HG03469 (cell line): ENCODE results near the gene PTMA.
"Not testable (repeated sequence)": the region's sequence is repeated elsewhere in the genome, so short reads cannot be mapped to it uniquely, and the experiment has no call there.

ENCODE experiments used
- ATAC-seq: cut with Tn5 transposase; IDR thresholded peaks from one replicate; pipeline ENCODE4 v1.9.1; 2021; ENCODE audit warnings: mild to moderate bottlenecking, moderate library complexity, moderate number of reproducible peaks; ENCODE audit not compliant: unreplicated experiment

Gene PTMA, protein sequence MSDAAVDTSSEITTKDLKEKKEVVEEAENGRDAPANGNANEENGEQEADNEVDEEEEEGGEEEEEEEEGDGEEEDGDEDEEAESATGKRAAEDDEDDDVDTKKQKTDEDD

DNA sequence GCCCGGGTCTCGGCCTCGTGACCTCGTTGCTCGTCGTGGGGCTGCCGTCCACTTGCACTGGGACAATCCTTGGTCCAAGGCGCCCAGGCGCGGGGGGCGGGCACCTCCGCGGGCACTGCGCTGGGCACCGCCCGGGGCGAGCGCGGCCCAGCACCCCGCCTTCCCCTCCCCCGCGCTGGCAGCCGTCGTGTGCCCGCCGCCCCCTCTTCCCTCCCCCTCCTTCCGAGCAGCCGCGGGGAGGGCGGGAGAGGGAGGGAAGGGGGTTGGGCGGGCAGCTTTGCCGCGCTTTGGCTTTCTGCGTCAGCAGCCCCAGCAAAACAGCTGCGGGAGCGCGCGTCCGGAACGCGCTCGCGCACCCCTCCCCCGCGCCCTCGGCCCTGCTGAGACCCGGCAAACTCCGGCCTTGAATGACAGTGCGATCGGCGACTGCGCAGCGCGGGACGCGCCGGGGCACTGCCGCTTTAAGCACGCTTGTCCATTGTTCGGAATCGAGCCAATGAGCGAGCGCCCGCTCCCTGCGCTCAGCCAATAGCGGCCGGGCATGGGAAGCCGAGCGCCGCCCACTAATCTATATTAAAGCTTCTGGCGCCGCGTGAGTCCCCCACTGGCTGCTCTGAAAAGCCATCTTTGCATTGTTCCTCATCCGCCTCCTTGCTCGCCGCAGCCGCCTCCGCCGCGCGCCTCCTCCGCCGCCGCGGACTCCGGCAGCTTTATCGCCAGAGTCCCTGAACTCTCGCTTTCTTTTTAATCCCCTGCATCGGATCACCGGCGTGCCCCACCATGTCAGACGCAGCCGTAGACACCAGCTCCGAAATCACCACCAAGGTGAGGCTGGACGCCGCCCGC lies at the start of gene PTMA:
Gene PTMA (plus strand): TSS at position 599 of the 846 bp plus-strand sequence. CDS start 182 bp downstream, at position 781.
- ATAC-seq, result peak; percentile 49

DNA sequence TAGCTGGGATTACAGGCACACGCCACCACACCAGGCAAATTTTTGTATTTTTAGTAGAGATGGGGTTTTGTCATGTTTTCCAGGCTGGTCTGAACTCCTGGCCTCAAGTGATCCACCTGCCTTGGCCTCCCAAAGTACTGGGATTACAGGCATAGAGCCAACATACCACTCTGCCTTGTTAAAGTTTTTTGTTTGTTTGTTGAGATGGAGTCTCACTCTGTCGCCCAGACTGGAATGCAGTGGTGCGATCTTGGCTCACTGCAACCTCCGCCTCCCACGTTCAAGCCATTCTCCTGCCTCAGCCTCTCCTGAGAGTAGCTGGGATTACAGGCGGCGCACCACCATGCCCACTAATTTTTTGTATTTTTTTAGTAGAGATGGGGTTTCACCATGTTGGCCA lies 48.3 kb upstream of the PTMA start:
- ATAC-seq, result not testable (repeated sequence)

DNA sequence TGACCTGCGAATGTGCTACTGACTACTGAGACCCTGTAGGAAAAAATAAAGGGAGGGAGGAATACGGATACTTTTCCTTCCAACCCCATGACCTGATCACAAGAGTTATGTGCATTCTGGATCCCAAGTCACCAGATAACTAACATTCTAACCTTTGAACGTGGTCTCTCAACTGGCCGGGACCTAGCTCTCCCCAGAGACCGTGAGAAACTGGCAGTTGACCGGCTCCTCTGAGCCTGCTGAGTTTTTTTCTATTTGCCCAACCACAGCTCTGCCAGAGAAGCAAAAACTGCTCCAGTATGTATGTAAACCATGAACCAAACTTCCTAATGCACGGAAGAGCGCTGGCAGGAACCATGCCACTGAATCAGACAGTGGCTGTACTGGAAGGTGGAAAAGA lies 47.5 kb upstream of the PTMA start:
- no peak for ATAC-seq

DNA sequence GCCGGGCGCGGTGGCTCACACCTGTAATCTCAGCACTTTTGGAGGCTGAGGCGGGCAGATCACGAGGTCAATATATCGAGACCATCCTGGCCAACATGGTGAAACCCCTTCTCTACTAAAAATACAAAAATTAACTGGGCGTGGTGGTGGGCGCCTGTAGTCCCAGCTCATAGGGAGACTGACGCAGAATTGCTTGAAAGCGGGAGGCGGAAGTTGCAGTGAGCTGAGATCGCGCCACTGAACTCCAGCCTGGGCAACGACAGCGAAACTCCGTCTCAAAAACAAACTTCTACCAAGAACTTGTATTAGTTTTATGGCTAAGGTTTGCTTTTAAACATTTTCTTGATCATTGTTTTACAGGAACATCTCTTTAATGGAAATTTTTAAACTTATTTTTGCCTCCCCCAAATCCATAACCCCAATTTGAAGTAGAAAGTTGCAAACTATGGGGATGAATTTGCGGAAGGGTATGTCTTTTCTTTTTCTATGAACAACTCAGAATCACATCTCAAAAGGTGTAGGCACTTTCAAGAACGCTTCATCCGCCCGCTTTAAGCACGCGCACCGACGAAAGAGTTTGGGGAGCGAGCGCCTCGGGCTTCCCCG lies 46.8 kb upstream of the PTMA start:
- ATAC-seq, result no peak

DNA sequence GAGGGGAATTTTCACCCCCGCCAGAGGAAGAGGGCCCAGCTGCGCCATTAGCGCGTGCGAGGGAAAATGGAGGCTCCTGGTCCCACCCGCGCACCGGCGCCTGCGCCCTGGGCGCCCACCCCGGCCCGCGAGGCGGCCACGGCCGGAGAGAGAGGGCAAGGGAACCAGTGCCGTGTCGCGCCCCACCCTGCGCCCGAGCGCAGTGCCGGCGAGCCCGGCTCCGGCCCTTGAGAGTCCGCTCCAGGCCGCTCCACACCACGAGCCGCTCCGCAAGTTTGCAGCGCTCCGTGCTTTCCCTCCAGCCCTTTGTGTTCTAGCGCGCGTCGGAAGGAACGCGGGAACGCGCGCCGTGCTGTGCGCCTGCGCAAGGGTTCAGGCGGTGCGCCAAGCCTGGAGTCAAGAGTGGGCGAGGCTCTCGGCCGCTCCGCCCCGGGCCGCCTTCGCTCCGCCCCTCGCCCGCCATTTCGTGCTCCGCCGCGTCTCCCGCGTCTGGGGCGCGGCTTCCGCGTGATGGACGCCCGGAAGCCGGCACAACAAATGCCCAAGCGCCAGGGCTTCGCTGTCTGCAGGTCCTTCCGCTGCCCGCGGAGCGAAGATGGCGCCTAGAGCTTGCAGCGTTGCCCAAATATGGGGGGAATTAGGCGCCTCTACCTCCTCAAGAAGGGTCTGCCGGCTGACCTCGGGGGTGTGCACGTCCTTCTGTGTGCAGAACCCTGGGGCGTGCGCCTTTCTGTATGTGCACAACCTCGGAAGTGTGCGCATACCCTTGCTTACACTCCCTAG lies 46.1 kb upstream of the PTMA start:
- peak; percentile 39 for ATAC-seq

DNA sequence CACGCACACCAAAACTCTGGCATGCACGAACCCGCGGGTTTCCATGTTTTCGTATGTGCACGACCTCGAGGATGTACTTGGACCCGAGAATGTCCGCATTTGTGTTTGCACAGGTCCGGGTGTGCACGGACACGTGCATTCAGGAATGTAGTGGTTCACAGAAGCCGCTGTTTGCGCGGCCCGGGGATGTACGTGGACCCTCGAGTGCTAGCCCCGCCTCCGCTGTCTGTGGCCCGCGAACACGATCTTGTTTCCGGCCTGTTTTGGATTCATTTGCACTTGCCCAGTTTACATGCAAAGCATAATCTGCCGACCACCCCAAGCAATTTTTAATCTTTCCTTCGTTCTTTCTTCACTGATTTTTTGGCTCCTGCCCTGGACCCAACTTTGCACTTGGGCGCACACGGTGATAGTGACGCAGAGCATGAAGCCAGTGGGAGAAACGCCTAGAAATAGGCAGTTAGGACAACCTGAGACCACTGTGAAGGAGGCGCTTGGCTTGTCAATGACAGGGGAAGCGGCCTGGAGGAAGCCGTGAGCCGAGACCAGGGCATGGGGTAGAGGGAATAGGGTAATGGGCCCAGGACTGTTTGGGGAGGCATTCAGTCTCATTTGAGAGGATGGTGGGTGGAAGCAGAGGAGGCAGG lies 45.4 kb upstream of the PTMA start:
- no peak for ATAC-seq

DNA sequence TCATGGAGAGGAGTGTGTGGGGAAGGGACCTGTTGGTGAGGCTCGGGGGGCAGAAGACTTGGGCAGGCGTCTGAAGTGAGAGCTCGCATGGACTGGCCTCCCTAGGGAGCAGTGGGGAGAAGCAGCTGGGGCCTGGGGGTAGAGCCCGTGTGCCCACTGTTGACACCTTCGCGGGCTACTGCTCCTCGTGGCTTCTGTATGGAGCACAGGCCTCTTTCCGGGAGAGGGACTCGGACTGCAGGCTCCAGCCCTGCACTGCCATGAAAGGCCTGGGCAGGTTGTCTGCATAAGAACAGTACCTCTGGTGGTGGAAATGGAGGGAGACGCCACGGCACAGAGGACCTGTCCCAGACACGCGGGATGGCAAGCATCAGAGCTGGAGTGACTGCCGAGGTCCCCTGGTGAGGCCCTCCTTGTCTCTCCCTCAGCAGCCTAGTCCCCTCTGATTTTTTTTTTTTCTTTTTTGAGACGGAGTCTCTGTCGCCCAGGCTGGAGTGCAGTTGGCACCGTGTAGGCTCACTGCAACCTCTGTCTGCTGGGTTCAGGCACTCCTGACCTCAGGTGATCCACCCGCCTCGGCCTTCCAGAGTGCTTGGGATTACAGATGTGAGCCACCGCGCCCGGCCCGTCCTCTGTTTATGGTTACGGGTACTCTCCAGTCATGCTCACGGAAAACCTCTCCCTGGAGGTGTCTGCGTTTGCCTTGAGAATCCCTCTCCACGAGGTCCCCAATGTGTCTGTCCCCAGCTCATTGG lies 44.7 kb upstream of the PTMA start:
- no peak for ATAC-seq

DNA sequence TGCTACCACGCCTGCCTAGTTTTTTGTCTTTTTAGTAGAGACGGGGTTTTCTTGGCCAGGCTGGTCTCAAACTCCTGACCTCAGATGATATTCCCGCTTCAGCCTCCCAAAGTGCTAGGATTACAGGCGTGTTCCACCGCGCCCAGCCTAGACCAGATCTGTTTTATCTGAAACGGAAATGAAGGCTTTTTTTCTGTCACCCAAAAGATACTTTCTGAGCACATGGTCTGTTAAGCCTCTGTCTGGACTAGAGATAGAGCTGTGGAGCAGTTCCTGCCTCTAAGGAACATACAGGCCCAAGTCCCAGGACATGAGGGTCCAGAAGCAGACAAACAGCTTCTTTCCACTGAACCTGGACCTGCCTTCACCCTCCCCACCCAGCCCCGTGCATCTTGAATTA lies 43.6 kb upstream of the PTMA start:
- no peak for ATAC-seq

DNA sequence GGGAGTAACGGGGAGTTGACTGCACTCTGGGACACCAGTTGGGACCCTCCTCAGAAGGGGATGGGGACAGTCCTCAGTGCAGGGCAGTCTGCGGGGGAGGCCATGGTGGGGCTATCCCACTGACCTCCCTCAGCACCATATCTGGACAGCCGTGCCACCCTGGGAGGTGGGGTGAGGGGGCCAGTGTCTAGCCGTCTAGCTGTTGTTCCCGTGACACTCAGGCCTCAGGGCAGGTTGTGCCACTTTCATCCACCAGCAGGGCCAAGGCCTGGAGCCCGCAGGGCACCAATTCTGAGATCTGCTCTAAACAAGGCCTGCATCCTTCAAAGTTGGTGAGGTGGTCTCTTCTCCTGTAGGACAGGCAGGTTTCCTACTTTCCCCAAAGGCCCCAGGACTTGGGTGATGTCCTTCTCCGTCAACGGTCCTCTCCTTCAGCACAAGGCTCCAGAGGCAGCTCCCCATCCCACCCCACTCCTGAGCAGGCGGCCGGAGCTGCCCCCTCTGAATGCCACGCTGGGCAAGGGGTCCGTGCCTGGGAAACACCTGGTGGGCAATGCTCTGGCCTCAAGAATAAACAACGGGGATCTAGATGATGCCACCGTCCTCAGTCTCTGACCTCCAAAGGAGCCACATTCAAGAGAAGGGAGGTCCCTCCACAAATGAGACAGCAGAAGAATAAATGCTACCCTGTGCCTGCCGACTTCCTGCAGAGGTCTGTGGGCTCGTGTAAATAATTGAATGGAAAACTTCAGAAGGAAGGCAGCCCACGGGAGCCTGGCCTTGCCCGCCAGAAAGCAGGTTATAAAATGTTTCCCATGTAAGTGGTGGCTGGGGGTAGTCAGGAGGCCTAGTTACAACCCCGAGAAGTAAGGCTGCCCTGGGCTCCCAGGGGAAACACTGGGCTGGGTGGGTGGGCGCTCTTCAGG lies 42.8 kb upstream of the PTMA start:
- no peak for ATAC-seq

DNA sequence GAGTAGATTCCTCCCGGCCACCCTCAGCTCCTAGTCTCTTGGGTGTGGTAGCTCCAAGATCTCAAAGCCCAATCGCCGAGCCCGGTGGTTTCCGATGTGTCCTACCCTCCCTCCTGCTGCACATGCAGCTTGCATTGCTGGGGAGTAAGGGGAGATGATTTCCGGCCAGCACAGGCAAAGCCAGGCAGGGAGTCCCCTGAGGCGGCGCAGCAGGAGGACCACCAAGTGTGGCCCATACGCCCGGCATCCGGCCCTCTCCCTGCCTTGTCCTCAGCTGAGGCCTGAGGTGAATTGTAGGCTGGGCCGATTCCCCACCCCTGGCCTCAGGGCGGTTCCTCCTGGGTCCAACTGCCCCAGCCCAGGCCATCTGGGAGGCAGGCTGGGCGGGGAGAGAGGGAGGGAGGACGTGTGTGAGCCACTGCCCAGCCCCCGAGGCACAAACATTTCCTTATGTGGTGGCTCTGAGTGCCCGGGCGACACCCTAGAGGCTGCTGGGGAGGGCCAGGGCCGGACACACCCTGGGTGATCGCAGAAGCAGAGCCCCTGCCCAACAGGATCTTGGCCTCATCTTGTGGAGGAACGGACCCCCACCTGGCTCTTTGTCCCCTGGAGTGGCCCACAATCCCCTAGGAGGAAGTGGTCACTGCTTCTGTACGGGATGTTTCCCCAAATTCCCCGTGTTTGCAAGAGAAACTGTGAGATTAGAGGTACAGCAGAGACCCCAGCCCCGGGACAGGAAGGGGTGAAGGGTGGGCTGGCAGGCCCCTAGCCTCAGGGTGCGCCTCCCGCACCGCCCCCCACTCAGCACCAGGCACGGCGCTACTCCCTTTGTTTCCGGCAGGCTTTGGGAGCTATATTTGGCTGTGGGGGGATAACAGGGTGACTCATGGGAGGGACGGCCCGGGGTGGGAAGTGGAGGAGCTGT lies 41.9 kb upstream of the PTMA start:
- peak; percentile 25 for ATAC-seq

DNA sequence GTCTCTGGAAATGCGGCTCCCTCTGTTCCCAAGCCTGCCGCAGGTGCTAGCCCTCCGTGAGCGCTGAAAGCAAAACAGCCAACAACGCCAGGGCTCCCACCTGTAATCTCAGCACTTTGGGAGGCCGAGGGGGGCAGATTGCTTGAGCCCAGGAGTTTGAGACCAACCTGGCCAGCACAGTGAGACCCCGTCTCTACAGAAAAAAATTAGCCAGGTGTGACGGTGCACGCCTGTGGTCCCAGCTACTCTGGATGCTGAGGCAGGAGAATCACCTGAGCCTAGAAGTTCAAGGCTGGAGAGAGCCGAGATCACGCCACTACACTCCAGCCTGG lies 41.3 kb upstream of the PTMA start:
- no peak for ATAC-seq

DNA sequence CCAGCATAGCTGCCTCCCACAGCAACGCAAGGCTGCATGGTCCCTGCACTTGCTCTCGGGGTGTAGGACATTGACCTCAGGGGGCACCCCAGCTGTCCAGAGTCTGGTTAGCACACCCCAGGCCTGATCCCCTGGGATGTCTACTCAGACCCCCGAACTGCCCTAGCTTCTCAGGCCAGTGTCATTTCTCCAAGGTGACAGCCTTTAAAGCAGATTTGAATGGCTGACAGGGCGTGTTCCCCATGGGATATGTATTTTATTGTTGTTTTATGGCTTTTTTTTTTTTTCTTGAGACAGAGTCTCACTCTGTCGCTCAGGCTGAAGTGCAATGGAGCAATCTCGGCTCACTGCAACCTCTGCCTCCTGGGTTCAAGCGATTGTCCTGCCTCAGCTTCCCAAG lies 40.8 kb upstream of the PTMA start:
- no peak for ATAC-seq

DNA sequence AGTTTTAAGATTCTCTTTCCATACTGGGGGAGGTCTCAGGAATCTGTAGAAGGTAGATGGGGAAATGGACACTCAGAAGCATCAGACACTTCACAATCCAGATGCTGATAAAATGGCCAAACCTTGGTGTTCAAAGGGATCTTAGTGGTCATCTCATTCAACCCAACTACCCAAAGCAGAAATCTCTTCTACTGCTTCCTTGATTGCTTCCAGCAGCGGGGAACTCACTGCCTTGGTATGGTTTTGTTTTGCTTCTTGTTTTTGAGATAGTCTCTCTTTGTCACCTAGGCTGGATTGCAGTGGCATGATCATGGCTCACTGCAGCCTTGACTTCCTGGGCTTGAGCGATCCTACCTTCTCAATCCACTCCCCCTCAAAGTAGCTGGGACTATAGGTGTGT lies 39.3 kb upstream of the PTMA start:
- ATAC-seq, result no peak

DNA sequence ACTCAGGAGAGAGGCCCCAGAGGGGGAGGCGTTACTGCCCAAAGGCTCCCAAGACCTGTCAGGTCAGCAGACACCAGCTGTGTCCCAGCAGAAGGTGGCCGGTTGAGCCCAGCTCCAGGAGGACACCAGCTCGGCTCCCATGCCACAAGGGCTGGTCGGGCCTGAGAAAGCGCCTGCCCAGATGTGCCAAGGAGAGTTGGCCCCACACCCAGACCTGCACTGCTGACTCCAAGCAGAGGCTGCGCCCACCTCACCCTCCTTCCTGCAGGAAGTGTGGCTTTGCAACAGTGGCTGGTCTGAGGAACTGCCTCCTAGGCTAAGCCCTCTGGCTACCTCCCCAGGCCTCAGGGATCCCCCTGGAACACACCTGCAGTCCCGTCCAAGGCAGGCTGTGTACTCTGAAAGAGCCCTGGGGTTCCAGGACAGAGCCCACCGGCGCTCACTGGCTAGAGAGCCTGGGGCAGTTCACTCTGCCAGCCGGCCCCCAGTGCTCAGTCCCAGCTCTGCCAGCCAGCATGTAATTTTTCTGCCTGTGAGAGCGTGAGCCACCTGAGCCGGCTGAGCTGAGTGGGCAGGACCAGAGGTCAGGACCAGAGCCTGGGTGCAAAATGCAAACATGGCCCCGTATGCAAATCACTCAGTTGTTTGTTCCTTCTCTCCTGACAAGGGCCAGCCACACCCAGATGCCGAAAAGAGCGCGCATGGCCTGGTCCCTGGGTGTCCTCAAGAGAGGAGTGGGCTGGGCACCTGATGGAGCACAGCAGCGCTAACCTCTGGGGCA lies 36.9 kb upstream of the PTMA start:
- no peak for ATAC-seq

DNA sequence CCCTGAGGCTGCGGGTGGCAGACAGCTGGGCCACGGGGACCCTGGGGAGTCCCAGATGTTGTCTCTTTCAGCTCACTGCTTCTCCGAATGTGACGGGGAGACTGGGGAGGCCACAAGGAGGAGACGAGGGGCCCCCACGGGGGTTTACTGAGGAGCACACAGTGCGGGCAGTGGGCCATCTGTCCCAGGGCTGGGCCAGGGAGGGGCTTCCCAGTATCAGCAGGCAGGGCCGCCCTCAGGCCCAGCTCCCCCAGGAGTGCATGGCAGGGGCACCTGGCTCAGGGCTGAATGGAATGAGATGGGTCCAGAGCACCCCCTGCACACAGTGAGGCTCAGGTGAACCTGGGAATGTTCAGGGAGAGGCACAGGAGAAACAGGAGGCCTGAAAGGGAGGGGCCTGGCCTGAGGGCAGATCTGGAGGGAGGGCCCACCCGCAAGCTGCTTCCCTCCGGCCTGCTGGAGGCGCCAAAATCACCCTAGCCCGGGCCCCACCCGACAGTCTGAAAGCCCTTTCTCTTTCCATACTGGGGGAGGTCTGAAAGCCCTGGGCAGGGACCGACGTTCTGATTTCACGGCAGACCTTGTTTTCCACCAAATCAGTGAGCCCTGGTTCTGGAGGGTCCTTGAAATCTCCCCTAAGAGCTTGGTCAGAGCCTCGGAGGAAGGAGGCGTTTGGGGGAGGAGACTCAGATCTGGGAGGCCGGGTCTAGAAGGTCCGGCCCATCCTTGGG lies 35.5 kb upstream of the PTMA start:
- ATAC-seq, result peak; percentile 27

DNA sequence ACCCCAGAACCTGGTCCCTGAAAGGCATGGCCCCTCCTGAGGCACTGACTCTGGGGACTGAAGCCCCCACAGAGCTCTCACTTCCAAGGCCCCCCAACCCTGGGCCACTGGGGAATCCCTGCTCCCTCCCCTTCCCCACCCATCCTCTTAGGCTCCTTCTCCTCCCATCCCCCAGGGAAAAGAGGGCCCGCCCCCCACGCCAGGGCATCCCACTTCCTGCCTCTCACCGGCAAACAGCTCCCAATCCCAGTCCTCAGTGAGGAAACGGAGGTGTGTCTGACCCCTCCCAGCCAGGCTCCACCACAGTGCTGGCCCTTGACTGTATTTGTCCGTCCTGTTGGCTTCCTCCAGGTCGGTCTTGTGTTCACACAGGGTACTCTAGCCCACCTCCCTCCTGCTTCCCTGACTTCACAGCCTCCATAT lies 35.0 kb upstream of the PTMA start:
- no peak for ATAC-seq
